Stimulated activated CD8-positive, alpha-beta memory T cell treated with anti-CD3 and anti-CD28 coated beads, Interleukin-12 subunit alpha, Interleukin-12 subunit beta, amount 100 ng/mL, for 1 hour (primary cell): Measurements from ENCODE around the gene PCDHAC2.

Experiments
- DNase-seq: peaks from one replicate; pipeline ENCODE4 v3.0.0-alpha.2; 2020; ENCODE audit warnings: low read depth

The PCDHAC2 gene

GRCh38 chr5:140988608-140989007 lies 22.3 kb downstream of the PCDHAC2 start:
- DNase-seq = no peak

DNA sequence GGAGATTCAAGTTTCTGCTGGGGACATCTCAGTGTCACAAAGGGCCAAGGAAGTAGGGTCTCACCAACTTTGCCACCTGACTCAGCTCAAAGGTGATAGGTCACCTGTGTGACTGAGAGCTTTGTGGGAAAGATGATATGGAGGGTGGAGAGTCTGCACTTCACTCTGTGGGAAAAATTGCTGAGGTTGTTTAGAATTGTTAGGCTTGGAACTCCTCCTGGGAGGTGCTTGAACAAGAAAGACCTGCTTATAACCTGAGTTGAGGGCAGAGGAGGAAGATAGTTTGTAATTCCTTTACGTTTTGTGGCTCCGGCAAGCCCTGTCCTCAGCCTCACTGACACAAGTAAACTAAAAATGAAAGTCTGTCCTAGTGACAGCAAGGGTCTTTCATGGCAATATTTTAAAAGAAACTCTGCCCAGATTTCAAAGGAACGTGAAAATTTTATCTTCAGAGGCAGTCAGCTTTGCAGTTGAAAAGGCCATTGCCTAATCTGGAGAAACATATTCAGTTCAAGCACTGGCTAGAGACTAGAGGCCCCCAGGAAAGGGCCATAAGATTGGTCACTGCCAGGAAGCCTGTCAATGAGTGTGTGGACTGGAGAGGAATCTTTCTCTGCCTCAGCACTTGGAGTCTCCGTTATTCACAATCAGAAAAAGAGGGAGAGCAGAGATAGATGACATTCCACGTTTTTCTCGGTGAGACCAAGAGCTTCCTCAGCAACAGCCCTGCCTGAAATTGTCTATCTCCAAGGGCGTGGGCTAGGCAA lies 23.2 kb downstream of the PCDHAC2 start:
- no peak for DNase-seq

DNA sequence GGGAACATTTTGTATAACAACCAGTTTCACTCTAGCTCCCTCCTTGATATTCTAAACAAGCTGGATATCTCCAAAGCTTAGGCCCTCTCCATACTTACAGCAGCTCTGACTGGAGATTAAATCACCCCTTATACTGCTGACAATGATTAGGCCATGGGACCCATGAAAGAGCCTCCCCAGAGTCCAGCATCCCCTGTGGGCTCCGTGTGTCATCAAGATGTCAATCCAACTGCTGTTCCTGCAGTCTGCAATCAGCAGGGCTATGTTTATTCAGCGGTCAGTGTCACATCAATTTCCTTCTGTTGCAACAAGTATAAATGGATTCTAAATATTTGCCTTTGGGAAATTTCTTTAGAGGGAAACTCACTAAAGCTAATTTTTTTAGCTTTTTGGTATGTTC lies 26.6 kb downstream of the PCDHAC2 start:
- no peak for DNase-seq

DNA sequence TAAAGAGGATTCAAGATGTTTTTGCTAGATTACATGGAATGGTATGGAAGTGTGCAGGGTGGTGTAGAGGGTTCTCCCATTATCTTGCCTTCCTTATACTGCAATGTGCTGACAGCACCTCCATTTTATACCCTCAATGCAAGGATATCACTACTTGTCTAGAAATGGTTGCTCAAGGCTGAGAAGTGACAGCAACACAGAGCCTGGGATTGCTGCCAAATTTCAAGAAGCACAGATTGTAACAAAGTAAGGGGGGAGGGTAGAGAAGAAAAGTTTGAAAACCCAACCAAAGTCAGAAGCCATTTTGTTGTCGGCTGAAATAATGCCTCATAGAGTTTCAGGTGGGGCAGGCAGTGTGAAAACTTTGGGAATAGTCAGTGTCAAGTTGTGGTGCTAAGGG lies 29.8 kb downstream of the PCDHAC2 start:
- no peak for DNase-seq

- DNase-seq = no peak
Observed at GRCh38 chr5:140998921-140999410, 32.7 kb downstream of the PCDHAC2 start.

DNA sequence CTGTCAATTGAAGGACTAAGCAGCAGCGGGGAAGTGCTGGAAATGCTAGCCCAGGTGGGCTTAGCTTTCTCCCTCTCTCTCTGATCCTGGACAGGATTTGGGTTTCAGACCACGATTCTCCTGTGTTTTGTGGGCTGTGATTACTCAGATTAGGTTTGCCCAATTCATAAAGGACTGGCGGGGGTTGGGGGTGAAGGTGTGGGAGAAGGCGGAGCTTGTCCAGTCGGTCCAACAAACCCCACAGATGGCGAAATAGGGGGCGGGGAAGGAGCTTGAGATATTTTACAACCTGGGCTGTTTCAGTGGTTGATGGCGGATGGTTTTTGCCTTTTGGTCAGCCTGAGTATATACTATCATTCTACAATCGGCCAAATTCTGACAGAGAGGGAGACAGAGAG lies 35.2 kb downstream of the PCDHAC2 start:
- DNase-seq = no peak

DNA sequence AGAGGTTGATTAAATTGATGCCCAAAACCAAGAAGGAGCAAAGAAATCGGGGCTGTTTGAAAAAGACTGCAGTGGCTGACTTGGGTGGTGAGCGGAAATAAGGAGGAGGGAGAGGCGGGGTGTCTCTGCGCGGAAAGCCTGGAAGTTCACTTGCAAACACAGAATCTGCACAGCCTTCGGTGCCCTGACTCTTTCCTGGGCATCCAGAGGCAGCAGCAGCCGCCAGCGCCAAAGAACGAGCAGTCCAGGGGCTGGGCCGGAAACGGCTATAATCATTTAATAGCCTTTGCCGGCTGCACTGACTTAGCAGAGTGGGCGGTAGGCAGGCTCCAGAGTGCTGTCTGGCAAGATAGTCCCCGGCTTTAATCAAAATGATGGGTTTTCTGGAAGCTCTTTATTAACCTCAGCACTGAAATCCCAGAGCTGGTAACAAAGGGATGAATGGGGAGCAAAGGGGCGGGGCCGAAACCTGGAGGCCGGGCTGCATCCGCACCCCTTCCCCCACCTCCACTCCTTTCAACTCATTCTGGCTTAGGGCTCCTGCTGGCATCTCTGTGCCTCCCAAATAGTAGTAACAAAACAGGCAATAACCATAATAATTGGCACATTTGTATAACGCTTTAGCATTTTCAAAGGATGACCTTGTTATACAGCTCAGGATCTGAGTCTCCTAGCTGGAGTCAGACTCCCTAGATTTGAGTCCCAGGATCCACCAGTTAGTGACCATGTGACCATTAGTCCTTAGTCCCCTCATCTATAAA lies 35.7 kb downstream of the PCDHAC2 start:
- DNase-seq = no peak

- DNase-seq = no peak
Observed at GRCh38 chr5:141002605-141002965, 36.3 kb downstream of the PCDHAC2 start.

DNA sequence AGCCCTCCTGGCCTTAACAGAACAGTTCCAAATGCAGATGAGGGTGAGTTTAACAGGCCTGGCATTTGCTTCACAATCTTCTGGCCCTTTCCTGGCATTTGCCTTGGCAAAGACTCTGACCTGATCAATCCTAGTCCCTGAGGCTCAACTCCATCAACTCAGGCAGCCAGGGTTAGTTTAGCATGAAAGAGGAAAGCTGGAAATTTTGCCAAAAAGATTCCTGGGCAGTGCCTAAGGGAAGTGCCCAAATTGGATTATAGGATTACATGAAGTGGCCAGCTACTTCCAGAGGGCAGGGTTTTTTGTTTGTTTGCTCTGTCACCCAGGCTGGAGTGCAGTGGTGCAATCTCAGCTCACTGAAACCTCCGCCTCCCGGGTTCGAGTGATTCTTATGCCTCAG lies 36.8 kb downstream of the PCDHAC2 start:
- DNase-seq = no peak

DNA sequence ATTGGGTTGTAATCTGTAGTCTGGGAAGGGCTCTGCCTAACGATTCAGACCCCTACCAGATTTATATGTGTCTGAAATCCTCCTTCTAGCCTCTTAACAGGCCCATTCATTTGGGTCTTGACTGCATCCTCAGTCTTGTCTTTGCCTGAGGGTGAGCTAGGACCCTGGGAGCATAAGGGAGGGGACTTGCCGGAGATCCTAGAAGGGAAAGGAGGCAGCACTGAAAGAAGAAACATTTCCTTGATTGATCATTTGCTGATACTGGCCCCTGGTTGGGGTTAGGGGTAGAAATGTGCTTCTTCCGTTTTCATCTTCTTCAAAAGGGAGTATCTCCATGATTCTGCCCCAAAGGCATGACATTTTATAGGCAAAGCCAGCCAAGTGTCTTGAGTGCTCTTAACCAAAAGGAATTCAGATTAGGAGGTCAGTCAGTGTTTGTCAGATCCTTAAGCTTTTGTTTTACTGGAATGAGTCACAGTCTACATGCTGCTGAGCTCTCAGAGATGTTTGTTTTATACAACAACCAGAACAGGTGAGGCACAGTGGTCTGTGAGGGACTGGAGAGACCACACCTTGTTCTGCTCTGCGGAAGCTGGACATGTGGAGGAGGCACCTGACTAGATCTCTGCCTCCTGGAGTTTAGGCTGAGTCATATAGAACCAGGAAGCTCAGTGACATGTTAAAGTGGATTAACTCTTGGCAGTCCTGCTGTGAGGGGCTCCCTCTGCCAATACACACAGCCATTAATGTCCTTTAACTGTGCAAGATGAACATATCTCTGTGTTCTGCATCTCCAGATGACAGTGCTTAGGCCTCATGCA lies 37.7 kb downstream of the PCDHAC2 start:
- DNase-seq = no peak

DNA sequence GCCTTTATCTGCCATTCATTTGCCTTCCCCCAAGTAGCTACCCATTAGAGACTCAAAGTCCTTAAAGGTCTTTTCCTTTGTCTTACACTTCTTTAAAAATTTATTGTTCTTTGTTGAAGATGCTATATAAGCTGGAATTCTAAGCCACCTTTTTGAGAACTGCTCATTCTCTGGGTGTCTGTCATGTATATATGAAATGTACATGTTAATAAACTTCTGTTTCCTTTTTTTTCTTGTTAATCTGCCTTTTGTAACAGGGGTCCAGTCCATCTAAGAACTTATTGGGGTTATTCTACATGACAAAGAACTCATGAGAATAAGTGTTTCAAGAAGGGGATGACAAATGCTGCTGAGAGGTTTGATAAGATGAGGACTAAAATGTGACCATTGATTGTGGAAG lies 41.5 kb downstream of the PCDHAC2 start:
- no peak for DNase-seq

DNA sequence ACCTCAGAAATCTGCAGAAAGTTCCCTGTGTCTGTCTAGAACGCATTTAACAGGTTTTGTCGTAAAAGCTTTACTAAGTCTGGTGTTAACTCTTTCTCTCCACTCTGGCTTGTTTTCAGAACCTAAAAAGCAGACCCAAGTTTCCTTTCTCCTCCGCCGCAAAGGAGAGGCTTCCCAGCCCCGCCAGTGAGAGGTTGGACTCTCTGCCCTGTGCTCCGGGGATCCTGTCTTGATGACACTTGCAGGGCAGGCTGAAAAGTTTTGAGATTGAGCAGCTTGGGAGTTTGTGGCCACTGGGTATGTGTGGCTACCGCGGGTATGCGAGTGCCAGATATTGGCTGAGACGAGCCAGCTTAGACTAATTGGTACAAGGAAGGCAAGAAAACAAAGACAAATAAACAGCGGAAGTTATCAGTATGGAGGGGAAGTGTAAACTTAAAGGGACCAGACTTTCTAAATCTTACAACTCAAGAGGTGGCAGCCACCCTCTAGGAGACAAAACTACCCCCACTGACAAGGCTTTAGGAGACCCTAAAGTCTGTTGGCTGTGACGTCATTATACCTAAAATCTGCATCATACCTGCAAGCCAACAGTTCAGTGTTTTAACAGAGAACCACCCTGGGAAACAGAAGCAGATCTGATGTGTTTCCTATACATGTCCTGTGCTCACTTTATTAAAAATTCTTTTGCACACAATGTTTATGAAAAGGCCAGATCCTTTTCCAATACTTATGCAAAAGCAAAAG lies 43.9 kb downstream of the PCDHAC2 start:
- no peak for DNase-seq

- DNase-seq = no peak
Observed at GRCh38 chr5:141017943-141018342, 51.7 kb downstream of the PCDHAC2 start.
